GM23338 (cell line): ENCODE results near the gene PTGER2. TPM values are rescaled to one million over a fixed set of nuclear protein-coding genes. Genes with fewer than 3 reads are reported as not detected.

ENCODE experiments used
- ATAC-seq: fragments of 200-7000 bp; cut with Tn5 transposase; 3 replicates; pipeline ENCODE4 v1.9.1; 2020
- DNase-seq: peaks from one replicate; pipeline ENCODE4 v3.0.0-alpha.2; 2015; ENCODE audit warnings: low spot score
- H2AFZ ChIP-seq: fragments of 200-600 bp; sonication (generic); 2 replicates; pipeline ENCODE4 v1.8.0; 2016; ENCODE audit warnings: antibody characterized with exemption, mild to moderate bottlenecking, moderate library complexity
- H3F3A ChIP-seq: fragments of 200-600 bp; sonication (generic); replicated peaks from 2 replicates; pipeline ENCODE4 v1.8.0; 2017; ENCODE audit warnings: antibody characterized with exemption, mixed run types, low read depth
- H3K27ac ChIP-seq: fragments of 200-600 bp; sonication (generic); 2 replicates; pipeline ENCODE4 v1.6.1; 2016; ENCODE audit warnings: low read depth
- H3K27me3 ChIP-seq: fragments of 200-600 bp; sonication (generic); 2 replicates; pipeline ENCODE4 v1.8.0; 2016; ENCODE audit warnings: mild to moderate bottlenecking, mixed run types, moderate library complexity; ENCODE audit not compliant: insufficient read depth
- H3K36me3 ChIP-seq: fragments of 200-600 bp; sonication (generic); 2 replicates; pipeline ENCODE4 v1.8.0; 2016; ENCODE audit warnings: mild to moderate bottlenecking; ENCODE audit not compliant: insufficient read depth
- H3K4me1 ChIP-seq: fragments of 200-600 bp; sonication (generic); 2 replicates; pipeline ENCODE4 v1.8.0; 2016; ENCODE audit warnings: mild to moderate bottlenecking, moderate library complexity; ENCODE audit not compliant: insufficient read depth
- H3K4me2 ChIP-seq: fragments of 200-600 bp; sonication (generic); 2 replicates; pipeline ENCODE4 v1.7.1; 2017; ENCODE audit warnings: mixed run types
- H3K4me3 ChIP-seq: fragments of 200-600 bp; sonication (generic); 2 replicates; pipeline ENCODE4 v1.6.1; 2016; ENCODE audit warnings: mixed run types
- H3K79me2 ChIP-seq: fragments of 200-600 bp; sonication (generic); replicated peaks from 2 replicates; pipeline ENCODE4 v1.8.0; 2017; ENCODE audit warnings: mild to moderate bottlenecking; ENCODE audit not compliant: insufficient read depth
- H3K9me2 ChIP-seq: fragments of 200-600 bp; sonication (generic); 2 replicates; pipeline ENCODE4 v1.8.0; 2017; ENCODE audit not compliant: insufficient read depth
- H4K20me1 ChIP-seq: fragments of 200-600 bp; sonication (generic); replicated peaks from 2 replicates; pipeline ENCODE4 v1.8.0; 2017; ENCODE audit warnings: mild to moderate bottlenecking; ENCODE audit not compliant: insufficient read depth
- H3K27ac Mint-ChIP-seq: 2 replicates; pipeline ENCODE4 v1.8.0; 2020; ENCODE audit warnings: inconsistent platforms, mild to moderate bottlenecking, moderate library complexity, mixed read lengths
- H3K27me3 Mint-ChIP-seq: 3 replicates; pipeline ENCODE4 v1.8.0; 2022; ENCODE audit warnings: low read depth, mild to moderate bottlenecking, moderate library complexity, mixed read lengths, inconsistent platforms; ENCODE audit not compliant: insufficient read depth, poor library complexity
- H3K36me3 Mint-ChIP-seq: 3 replicates; pipeline ENCODE4 v1.8.0; 2021; ENCODE audit warnings: low read depth, mild to moderate bottlenecking, inconsistent platforms, moderate library complexity, mixed read lengths
- H3K4me1 Mint-ChIP-seq: 3 replicates; pipeline ENCODE4 v1.8.0; 2020; ENCODE audit warnings: mild to moderate bottlenecking, inconsistent platforms, mixed read lengths
- H3K4me3 Mint-ChIP-seq: 3 replicates; pipeline ENCODE4 v1.8.0; 2021; ENCODE audit warnings: moderate library complexity, mild to moderate bottlenecking, inconsistent platforms, mixed read lengths
- H3K9me3 Mint-ChIP-seq: 3 replicates; pipeline ENCODE4 v1.8.0; 2020; ENCODE audit warnings: moderate library complexity, mild to moderate bottlenecking, inconsistent platforms, mixed read lengths
- CREB1 ChIP-seq: fragments of 250-450 bp; sonication (Bioruptor Pico); IDR thresholded peaks from 2 replicates; pipeline ENCODE4 v1.5.0; 2020; ENCODE audit warnings: low read depth, mild to moderate bottlenecking, moderate library complexity
- CTCF ChIP-seq, 2 experiments: fragments of 200-600 bp in 1 of 2; sonication (generic) in 1 of 2; conservative IDR thresholded peaks; 2 replicates each; pipeline versions ENCODE4 v1.5.1 to v1.6.1; 2016 to 2017; ENCODE audit warnings: antibody characterized with exemption in 2 of 2, low read depth in 2 of 2, mild to moderate bottlenecking in 2 of 2, moderate library complexity in 1 of 2
- EZH2 ChIP-seq: fragments of 200-600 bp; sonication (generic); IDR thresholded peaks from one replicate; pipeline ENCODE4 v1.8.0; 2017; ENCODE audit warnings: antibody characterized with exemption, mild to moderate bottlenecking, low read depth; ENCODE audit not compliant: unreplicated experiment
- EZH2phosphoT487 ChIP-seq: fragments of 200-600 bp; sonication (generic); IDR thresholded peaks from one replicate; pipeline ENCODE4 v1.8.1; 2018; ENCODE audit warnings: antibody characterized with exemption; ENCODE audit not compliant: unreplicated experiment
- JUNB ChIP-seq: IDR thresholded peaks from one replicate; pipeline ENCODE4 v1.6.1; 2016; ENCODE audit warnings: antibody characterized with exemption; ENCODE audit not compliant: unreplicated experiment
- NANOG ChIP-seq: IDR thresholded peaks from 2 replicates; pipeline ENCODE4 v1.6.1; 2016; ENCODE audit warnings: antibody characterized with exemption, borderline replicate concordance
- POLR2AphosphoS5 ChIP-seq: IDR thresholded peaks from 2 replicates; pipeline ENCODE4 v1.6.1; 2016; ENCODE audit warnings: antibody characterized with exemption, low read depth
- REST ChIP-seq: IDR thresholded peaks from one replicate; pipeline ENCODE4 v1.6.1; 2018; ENCODE audit warnings: antibody characterized with exemption; ENCODE audit not compliant: unreplicated experiment
- polyA plus RNA-seq: library from polyadenylated mRNA; unstranded; fragments of >200 nt; fragmentation: Nextera tagmentation; extraction: Ambion mirVana; gene quantifications from 2 replicates; pipeline ENCODE4 v1.2.1, GENCODE V29; 2016
- total RNA-seq: library from RNA; depleted of rRNA; stranded (reverse); fragments of >200 nt; shearing (Covaris generic); gene quantifications from 2 replicates; pipeline ENCODE4 v1.2.3, GENCODE V29; 2014
- TF ChIP-seq, protein P1 (sequence below): fragments of 250-450 bp; sonication (Bioruptor Pico); IDR thresholded peaks from 2 replicates; pipeline ENCODE4 v1.5.0; 2020; ENCODE audit warnings: mild to moderate bottlenecking, moderate library complexity

Gene PTGER2
- total and polyA plus RNA-seq, 2 experiments from 2014 or later, result 1.3 TPM

DNA sequence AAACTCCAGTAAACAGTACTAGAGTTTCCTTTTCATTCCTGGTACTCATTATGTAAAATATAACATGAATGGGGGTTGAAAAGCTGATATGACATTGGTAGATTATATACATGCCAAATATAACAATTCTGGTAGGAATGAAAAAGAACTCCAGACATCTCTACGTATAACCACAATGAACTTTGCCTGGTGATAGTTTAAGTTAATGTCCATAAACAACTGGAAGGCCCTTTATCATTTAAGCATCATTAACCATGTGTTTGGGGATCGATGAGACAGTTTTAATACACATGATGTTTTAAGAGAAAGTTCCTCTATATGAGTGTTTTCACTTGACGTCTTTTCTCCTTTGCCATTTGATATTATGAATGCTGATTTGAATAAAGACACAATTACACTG is 5.8 kb downstream of the PTGER2 start:
- peaks cover 31% of the 10 kb centered on the region for H3K27me3 ChIP-seq
- H3K4me2 ChIP-seq, result no peak overlapping the region
- no peak for DNase-seq
- H4K20me1 ChIP-seq, result no peaks in the 10 kb centered on the region; the same call in 1 of the 2 replicates
- H3K27ac ChIP-seq, result no peak overlapping the region
- peaks cover 7% of the 10 kb centered on the region; the same call in 1 of the 2 replicates for H3K9me2 ChIP-seq
- peaks cover 3% of the 10 kb centered on the region; the same call in 1 of the 2 replicates for H3K36me3 ChIP-seq
- no peaks in the 10 kb centered on the region for H3K79me2 ChIP-seq
- no peaks in the 10 kb centered on the region for H3F3A ChIP-seq
- Mint-ChIP-seq H3K27ac (no peak overlapping the region), H3K4me3 (no peak overlapping the region), H3K27me3 (peaks cover 23% of the 10 kb centered on the region), H3K9me3 (peaks cover 35% of the 10 kb centered on the region), H3K4me1 (peaks cover 14% of the 10 kb centered on the region), H3K36me3 (peaks cover 22% of the 10 kb centered on the region)
- H3K4me3 ChIP-seq, result no peak overlapping the region
- no peak for ATAC-seq
- peaks cover 19% of the 10 kb centered on the region for H3K4me1 ChIP-seq
- no peak for TF ChIP-seq REST
- no peak for TF ChIP-seq CREB1
- TF ChIP-seq JUNB, result no peak
- H2AFZ ChIP-seq, result no peak overlapping the region

GRCh38 chr14:52325126-52325525 is 11.0 kb downstream of the PTGER2 start:
- Histone ChIP-seq H3K27me3 (no peaks in the 10 kb centered on the region), H2AFZ (no peak overlapping the region), H3K4me3 (no peak overlapping the region), H3K27ac (no peak overlapping the region), H3K4me2 (no peak overlapping the region), H3K79me2 (no peaks in the 10 kb centered on the region), H3F3A (no peaks in the 10 kb centered on the region), H3K36me3 (peaks cover 3% of the 10 kb centered on the region; the same call in 1 of the 2 replicates), H3K9me2 (peaks cover 5% of the 10 kb centered on the region; the same call in 1 of the 2 replicates), H4K20me1 (no peaks in the 10 kb centered on the region), H3K4me1 (no peaks in the 10 kb centered on the region)
- DNase-seq (no peak), ATAC-seq (no peak)
- H3K27me3 Mint-ChIP-seq, result no peaks in the 10 kb centered on the region
- no peaks in the 10 kb centered on the region for H3K4me1 Mint-ChIP-seq
- no peak overlapping the region for H3K4me3 Mint-ChIP-seq
- H3K9me3 Mint-ChIP-seq, result peaks cover 32% of the 10 kb centered on the region
- H3K27ac Mint-ChIP-seq, result no peak overlapping the region
- H3K36me3 Mint-ChIP-seq, result peaks cover 22% of the 10 kb centered on the region
- no peak for TF ChIP-seq NANOG
- TF ChIP-seq CTCF (conservative IDR thresholded peaks at IDR 0.05; ENCODE audit: low read depth in 2 of 2), result no peak
- TF ChIP-seq CREB1, result no peak
- TF ChIP-seq POLR2AphosphoS5, result no peak
- no peak for TF ChIP-seq EZH2
- TF ChIP-seq, protein P1, sequence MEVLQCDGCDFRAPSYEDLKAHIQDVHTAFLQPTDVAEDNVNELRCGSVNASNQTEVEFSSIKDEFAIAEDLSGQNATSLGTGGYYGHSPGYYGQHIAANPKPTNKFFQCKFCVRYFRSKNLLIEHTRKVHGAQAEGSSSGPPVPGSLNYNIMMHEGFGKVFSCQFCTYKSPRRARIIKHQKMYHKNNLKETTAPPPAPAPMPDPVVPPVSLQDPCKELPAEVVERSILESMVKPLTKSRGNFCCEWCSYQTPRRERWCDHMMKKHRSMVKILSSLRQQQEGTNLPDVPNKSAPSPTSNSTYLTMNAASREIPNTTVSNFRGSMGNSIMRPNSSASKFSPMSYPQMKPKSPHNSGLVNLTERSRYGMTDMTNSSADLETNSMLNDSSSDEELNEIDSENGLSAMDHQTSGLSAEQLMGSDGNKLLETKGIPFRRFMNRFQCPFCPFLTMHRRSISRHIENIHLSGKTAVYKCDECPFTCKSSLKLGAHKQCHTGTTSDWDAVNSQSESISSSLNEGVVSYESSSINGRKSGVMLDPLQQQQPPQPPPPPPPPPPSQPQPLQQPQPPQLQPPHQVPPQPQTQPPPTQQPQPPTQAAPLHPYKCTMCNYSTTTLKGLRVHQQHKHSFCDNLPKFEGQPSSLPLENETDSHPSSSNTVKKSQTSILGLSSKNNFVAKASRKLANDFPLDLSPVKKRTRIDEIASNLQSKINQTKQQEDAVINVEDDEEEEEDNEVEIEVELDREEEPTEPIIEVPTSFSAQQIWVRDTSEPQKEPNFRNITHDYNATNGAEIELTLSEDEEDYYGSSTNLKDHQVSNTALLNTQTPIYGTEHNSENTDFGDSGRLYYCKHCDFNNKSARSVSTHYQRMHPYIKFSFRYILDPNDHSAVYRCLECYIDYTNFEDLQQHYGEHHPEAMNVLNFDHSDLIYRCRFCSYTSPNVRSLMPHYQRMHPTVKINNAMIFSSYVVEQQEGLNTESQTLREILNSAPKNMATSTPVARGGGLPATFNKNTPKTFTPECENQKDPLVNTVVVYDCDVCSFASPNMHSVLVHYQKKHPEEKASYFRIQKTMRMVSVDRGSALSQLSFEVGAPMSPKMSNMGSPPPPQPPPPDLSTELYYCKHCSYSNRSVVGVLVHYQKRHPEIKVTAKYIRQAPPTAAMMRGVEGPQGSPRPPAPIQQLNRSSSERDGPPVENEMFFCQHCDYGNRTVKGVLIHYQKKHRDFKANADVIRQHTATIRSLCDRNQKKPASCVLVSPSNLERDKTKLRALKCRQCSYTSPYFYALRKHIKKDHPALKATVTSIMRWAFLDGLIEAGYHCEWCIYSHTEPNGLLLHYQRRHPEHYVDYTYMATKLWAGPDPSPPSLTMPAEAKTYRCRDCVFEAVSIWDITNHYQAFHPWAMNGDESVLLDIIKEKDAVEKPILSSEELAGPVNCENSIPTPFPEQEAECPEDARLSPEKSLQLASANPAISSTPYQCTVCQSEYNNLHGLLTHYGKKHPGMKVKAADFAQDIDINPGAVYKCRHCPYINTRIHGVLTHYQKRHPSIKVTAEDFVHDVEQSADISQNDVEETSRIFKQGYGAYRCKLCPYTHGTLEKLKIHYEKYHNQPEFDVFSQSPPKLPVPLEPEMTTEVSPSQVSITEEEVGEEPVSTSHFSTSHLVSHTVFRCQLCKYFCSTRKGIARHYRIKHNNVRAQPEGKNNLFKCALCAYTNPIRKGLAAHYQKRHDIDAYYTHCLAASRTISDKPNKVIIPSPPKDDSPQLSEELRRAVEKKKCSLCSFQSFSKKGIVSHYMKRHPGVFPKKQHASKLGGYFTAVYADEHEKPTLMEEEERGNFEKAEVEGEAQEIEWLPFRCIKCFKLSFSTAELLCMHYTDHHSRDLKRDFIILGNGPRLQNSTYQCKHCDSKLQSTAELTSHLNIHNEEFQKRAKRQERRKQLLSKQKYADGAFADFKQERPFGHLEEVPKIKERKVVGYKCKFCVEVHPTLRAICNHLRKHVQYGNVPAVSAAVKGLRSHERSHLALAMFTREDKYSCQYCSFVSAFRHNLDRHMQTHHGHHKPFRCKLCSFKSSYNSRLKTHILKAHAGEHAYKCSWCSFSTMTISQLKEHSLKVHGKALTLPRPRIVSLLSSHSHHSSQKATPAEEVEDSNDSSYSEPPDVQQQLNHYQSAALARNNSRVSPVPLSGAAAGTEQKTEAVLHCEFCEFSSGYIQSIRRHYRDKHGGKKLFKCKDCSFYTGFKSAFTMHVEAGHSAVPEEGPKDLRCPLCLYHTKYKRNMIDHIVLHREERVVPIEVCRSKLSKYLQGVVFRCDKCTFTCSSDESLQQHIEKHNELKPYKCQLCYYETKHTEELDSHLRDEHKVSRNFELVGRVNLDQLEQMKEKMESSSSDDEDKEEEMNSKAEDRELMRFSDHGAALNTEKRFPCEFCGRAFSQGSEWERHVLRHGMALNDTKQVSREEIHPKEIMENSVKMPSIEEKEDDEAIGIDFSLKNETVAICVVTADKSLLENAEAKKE, result no peak
- no peak for TF ChIP-seq EZH2phosphoT487
- TF ChIP-seq JUNB, result no peak
